WTC11 (cell line): ENCODE measurements around the gene NUMA1. TPM values are rescaled to one million over a fixed set of nuclear protein-coding genes. Genes with fewer than 3 reads are reported as not detected.

Experiments
- ATAC-seq: fragments of 200-7000 bp; cut with Tn5 transposase; 2 replicates; pipeline ENCODE4 v1.10.0; 2021; ENCODE audit warnings: mild to moderate bottlenecking, moderate library complexity
- CTCF ChIA-PET: fragments of 300-600 bp; sonication (Branson Sonifier 250); formaldehyde crosslinking; loops from one replicate; lab custom pipeline; 2021; ENCODE audit warnings: antibody characterized with exemption; lab: Charles Lee
- POLR2A ChIA-PET: fragments of 350-600 bp; sonication (Branson Sonifier 250); formaldehyde crosslinking; loops from one replicate; lab custom pipeline; 2021; ENCODE audit warnings: antibody characterized with exemption; lab: Charles Lee
- DNase-seq: peaks from one replicate; pipeline ENCODE4 v3.0.0; 2021; ENCODE audit warnings: low spot score
- H3K27ac Mint-ChIP-seq: 2 replicates; pipeline ENCODE4 v1.8.0; 2021; ENCODE audit warnings: mixed read lengths
- H3K27me3 Mint-ChIP-seq: 2 replicates; pipeline ENCODE4 v1.8.0; 2021; ENCODE audit warnings: low read depth, mild to moderate bottlenecking, moderate library complexity, mixed read lengths
- H3K36me3 Mint-ChIP-seq: 2 replicates; pipeline ENCODE4 v1.8.0; 2021; ENCODE audit warnings: mixed read lengths
- H3K4me1 Mint-ChIP-seq: 2 replicates; pipeline ENCODE4 v1.8.0; 2022; ENCODE audit warnings: mixed read lengths
- H3K4me3 Mint-ChIP-seq: 2 replicates; pipeline ENCODE4 v1.8.0; 2021; ENCODE audit warnings: mild to moderate bottlenecking, moderate library complexity, mixed read lengths
- H3K9me3 Mint-ChIP-seq: 2 replicates; pipeline ENCODE4 v1.8.0; 2021; ENCODE audit warnings: mixed read lengths
- CBFB ChIP-seq: sonication (generic); formaldehyde crosslinking; IDR thresholded peaks from 2 replicates; pipeline ENCODE4 v1.8.1; 2022; ENCODE audit warnings: mild to moderate bottlenecking, low read depth, missing genetic modification reagents
- EMX1 ChIP-seq: fragments of 250-450 bp; sonication (Bioruptor Pico); IDR thresholded peaks from 2 replicates; pipeline ENCODE4 v1.8.0; 2021; ENCODE audit warnings: mild to moderate bottlenecking
- ETV6 ChIP-seq: sonication (generic); formaldehyde crosslinking; IDR thresholded peaks from 2 replicates; pipeline ENCODE4 v1.8.1; 2022; ENCODE audit warnings: mild to moderate bottlenecking, missing genetic modification reagents
- FOXJ3 ChIP-seq: sonication (generic); formaldehyde crosslinking; IDR thresholded peaks from 2 replicates; pipeline ENCODE4 v1.9.0; 2021; ENCODE audit warnings: missing genetic modification reagents, mild to moderate bottlenecking, borderline replicate concordance
- FOXK1 ChIP-seq: sonication (generic); formaldehyde crosslinking; IDR thresholded peaks from 2 replicates; pipeline ENCODE4 v1.8.0; 2022; ENCODE audit warnings: mild to moderate bottlenecking, moderate library complexity, missing genetic modification reagents
- GABPB1 ChIP-seq: sonication (generic); formaldehyde crosslinking; IDR thresholded peaks from 2 replicates; pipeline ENCODE4 v1.8.1; 2023; ENCODE audit warnings: mild to moderate bottlenecking, missing genetic modification reagents
- NFATC4 ChIP-seq: fragments of 250-450 bp; sonication (Bioruptor Pico); IDR thresholded peaks from 2 replicates; pipeline ENCODE4 v1.9.0; 2021; ENCODE audit warnings: mild to moderate bottlenecking
- NR1H2 ChIP-seq: sonication (generic); formaldehyde crosslinking; IDR thresholded peaks from 2 replicates; pipeline ENCODE4 v1.9.0; 2021; ENCODE audit warnings: mild to moderate bottlenecking, moderate library complexity, missing genetic modification reagents
- NR2C2 ChIP-seq: sonication (generic); formaldehyde crosslinking; IDR thresholded peaks from 2 replicates; pipeline ENCODE4 v1.8.0; 2022; ENCODE audit warnings: mild to moderate bottlenecking, missing genetic modification reagents
- OVOL2 ChIP-seq: fragments of 250-450 bp; sonication (Bioruptor Pico); IDR thresholded peaks from 2 replicates; pipeline ENCODE4 v1.9.0; 2021; ENCODE audit warnings: mild to moderate bottlenecking, borderline replicate concordance
- RELA ChIP-seq: sonication (generic); formaldehyde crosslinking; IDR thresholded peaks from 2 replicates; pipeline ENCODE4 v1.8.1; 2022; ENCODE audit warnings: missing genetic modification reagents, mild to moderate bottlenecking, borderline replicate concordance
- RORB ChIP-seq: fragments of 250-450 bp; sonication (Bioruptor Pico); IDR thresholded peaks from 2 replicates; pipeline ENCODE4 v1.9.0; 2021; ENCODE audit warnings: mild to moderate bottlenecking
- SMAD3 ChIP-seq: sonication (generic); formaldehyde crosslinking; IDR thresholded peaks from 2 replicates; pipeline ENCODE4 v1.8.0; 2022; ENCODE audit warnings: missing genetic modification reagents, mild to moderate bottlenecking, borderline replicate concordance
- SMAD4 ChIP-seq: sonication (generic); formaldehyde crosslinking; IDR thresholded peaks from 2 replicates; pipeline ENCODE4 v1.8.0; 2022; ENCODE audit warnings: mild to moderate bottlenecking, missing genetic modification reagents
- ZNF121 ChIP-seq: sonication (generic); formaldehyde crosslinking; IDR thresholded peaks from 2 replicates; pipeline ENCODE4 v1.8.0; 2023; ENCODE audit warnings: missing genetic modification reagents
- total RNA-seq: library from RNA; stranded (reverse); gene quantifications from 3 replicates; pipeline ENCODE4 v1.2.3, GENCODE V29; 2021
- TF ChIP-seq, protein P1 (sequence below): sonication (generic); formaldehyde crosslinking; IDR thresholded peaks from 2 replicates; pipeline ENCODE4 v1.8.1; 2022; ENCODE audit warnings: low read depth, mild to moderate bottlenecking, moderate library complexity, missing genetic modification reagents, borderline replicate concordance
- TF ChIP-seq, protein P2 (sequence below): sonication (generic); formaldehyde crosslinking; IDR thresholded peaks from 2 replicates; pipeline ENCODE4 v1.8.1; 2023; ENCODE audit warnings: mild to moderate bottlenecking, missing genetic modification reagents, moderate library complexity
- TF ChIP-seq, protein P3 (sequence below): sonication (generic); formaldehyde crosslinking; IDR thresholded peaks from 2 replicates; pipeline ENCODE4 v1.8.1; 2022; ENCODE audit warnings: missing genetic modification reagents, borderline replicate concordance
- TF ChIP-seq, protein P4 (sequence below): sonication (generic); formaldehyde crosslinking; IDR thresholded peaks from 2 replicates; pipeline ENCODE4 v1.8.0; 2022; ENCODE audit warnings: mild to moderate bottlenecking, missing genetic modification reagents
- TF ChIP-seq, protein P5 (sequence below): fragments of 200-600 bp; IDR thresholded peaks from 2 replicates; pipeline ENCODE4 v1.8.0; 2022; ENCODE audit warnings: antibody characterized with exemption
- TF ChIP-seq, protein P6 (sequence below): fragments of 250-450 bp; sonication (Bioruptor Pico); IDR thresholded peaks from 2 replicates; pipeline ENCODE4 v1.8.0; 2021; ENCODE audit warnings: mild to moderate bottlenecking
- TF ChIP-seq, protein P7 (sequence below): sonication (generic); formaldehyde crosslinking; IDR thresholded peaks from 2 replicates; pipeline ENCODE4 v1.8.1; 2023; ENCODE audit warnings: mild to moderate bottlenecking, missing genetic modification reagents

The NUMA1 gene
- total RNA-seq, 1 experiment from 2014 or later = 147 TPM

DNA sequence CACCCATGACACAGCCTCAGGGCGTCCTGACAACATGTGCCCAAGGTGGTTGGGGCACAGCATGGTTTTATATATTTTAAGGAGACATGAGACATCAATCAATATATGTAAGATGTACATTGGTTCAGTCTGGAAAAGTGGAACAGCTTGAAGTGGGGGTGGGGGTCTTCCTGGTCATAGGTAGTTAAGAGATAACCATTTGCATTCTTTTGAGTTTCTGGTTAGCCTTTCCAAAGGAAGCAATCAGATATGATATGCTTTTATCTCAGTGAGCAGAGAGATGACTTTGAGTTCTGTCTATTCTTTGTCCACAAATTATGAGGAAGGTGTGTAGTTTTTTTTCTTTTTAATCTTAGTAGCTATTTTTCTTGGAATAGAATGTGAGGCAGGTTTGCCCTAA, 42.3 kb upstream of the NUMA1 start (continued):
- TF ChIP-seq, protein P1, sequence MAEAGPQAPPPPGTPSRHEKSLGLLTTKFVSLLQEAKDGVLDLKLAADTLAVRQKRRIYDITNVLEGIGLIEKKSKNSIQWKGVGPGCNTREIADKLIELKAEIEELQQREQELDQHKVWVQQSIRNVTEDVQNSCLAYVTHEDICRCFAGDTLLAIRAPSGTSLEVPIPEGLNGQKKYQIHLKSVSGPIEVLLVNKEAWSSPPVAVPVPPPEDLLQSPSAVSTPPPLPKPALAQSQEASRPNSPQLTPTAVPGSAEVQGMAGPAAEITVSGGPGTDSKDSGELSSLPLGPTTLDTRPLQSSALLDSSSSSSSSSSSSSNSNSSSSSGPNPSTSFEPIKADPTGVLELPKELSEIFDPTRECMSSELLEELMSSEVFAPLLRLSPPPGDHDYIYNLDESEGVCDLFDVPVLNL = no peak
- TF ChIP-seq FOXJ3 (CRISPR knock-in tag) = no peak
- no peak for TF ChIP-seq ZNF121
- TF ChIP-seq EMX1 = no peak
- TF ChIP-seq ETV6 (CRISPR knock-in tag) = no peak
- TF ChIP-seq, protein P2, sequence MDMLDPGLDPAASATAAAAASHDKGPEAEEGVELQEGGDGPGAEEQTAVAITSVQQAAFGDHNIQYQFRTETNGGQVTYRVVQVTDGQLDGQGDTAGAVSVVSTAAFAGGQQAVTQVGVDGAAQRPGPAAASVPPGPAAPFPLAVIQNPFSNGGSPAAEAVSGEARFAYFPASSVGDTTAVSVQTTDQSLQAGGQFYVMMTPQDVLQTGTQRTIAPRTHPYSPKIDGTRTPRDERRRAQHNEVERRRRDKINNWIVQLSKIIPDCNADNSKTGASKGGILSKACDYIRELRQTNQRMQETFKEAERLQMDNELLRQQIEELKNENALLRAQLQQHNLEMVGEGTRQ (CRISPR knock-in tag) = no peak
- TF ChIP-seq GABPB1 (CRISPR knock-in tag) = no peak
- TF ChIP-seq, protein P3, sequence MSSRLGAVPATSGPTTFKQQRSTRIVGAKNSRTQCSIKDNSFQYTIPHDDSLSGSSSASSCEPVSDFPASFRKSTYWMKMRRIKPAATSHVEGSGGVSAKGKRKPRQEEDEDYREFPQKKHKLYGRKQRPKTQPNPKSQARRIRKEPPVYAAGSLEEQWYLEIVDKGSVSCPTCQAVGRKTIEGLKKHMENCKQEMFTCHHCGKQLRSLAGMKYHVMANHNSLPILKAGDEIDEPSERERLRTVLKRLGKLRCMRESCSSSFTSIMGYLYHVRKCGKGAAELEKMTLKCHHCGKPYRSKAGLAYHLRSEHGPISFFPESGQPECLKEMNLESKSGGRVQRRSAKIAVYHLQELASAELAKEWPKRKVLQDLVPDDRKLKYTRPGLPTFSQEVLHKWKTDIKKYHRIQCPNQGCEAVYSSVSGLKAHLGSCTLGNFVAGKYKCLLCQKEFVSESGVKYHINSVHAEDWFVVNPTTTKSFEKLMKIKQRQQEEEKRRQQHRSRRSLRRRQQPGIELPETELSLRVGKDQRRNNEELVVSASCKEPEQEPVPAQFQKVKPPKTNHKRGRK (CRISPR knock-in tag) = no peak
- TF ChIP-seq, protein P4, sequence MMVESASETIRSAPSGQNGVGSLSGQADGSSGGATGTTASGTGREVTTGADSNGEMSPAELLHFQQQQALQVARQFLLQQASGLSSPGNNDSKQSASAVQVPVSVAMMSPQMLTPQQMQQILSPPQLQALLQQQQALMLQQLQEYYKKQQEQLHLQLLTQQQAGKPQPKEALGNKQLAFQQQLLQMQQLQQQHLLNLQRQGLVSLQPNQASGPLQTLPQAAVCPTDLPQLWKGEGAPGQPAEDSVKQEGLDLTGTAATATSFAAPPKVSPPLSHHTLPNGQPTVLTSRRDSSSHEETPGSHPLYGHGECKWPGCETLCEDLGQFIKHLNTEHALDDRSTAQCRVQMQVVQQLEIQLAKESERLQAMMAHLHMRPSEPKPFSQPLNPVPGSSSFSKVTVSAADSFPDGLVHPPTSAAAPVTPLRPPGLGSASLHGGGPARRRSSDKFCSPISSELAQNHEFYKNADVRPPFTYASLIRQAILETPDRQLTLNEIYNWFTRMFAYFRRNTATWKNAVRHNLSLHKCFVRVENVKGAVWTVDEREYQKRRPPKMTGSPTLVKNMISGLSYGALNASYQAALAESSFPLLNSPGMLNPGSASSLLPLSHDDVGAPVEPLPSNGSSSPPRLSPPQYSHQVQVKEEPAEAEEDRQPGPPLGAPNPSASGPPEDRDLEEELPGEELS (CRISPR knock-in tag) = no peak
- no peak for TF ChIP-seq NFATC4 (CRISPR knock-in tag)
- TF ChIP-seq, protein P5, sequence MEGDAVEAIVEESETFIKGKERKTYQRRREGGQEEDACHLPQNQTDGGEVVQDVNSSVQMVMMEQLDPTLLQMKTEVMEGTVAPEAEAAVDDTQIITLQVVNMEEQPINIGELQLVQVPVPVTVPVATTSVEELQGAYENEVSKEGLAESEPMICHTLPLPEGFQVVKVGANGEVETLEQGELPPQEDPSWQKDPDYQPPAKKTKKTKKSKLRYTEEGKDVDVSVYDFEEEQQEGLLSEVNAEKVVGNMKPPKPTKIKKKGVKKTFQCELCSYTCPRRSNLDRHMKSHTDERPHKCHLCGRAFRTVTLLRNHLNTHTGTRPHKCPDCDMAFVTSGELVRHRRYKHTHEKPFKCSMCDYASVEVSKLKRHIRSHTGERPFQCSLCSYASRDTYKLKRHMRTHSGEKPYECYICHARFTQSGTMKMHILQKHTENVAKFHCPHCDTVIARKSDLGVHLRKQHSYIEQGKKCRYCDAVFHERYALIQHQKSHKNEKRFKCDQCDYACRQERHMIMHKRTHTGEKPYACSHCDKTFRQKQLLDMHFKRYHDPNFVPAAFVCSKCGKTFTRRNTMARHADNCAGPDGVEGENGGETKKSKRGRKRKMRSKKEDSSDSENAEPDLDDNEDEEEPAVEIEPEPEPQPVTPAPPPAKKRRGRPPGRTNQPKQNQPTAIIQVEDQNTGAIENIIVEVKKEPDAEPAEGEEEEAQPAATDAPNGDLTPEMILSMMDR = no peak
- no peak for TF ChIP-seq NR2C2

DNA sequence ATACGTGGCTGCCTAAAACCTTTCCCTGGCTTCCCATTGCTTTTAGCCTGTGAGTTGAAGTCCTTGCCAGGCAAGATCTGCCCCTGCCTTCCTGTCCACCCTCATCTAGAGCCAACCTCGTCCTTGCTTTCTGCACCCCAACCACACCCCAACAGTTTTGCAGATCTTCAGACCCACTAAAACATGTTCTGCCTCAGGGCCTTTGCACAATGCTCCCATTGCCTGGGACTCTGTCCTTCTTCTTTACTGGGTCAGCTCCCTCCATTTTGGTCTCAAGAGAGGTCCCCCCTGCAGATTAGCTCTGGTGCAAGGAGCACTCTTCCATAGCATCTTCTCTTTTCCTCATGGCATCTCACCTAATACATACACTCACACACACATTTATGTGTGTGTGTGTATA, 40.6 kb upstream of the NUMA1 start:
- Mint-ChIP-seq H3K9me3 (peaks cover 30% of the 10 kb centered on the region), H3K27ac (no peak overlapping the region), H3K27me3 (peaks cover 73% of the 10 kb centered on the region), H3K4me3 (no peak overlapping the region), H3K4me1 (no peaks in the 10 kb centered on the region), H3K36me3 (peaks cover 6% of the 10 kb centered on the region; the same call in 1 of the 2 replicates)
- TF ChIP-seq, protein P6, sequence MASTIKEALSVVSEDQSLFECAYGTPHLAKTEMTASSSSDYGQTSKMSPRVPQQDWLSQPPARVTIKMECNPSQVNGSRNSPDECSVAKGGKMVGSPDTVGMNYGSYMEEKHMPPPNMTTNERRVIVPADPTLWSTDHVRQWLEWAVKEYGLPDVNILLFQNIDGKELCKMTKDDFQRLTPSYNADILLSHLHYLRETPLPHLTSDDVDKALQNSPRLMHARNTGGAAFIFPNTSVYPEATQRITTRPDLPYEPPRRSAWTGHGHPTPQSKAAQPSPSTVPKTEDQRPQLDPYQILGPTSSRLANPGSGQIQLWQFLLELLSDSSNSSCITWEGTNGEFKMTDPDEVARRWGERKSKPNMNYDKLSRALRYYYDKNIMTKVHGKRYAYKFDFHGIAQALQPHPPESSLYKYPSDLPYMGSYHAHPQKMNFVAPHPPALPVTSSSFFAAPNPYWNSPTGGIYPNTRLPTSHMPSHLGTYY (CRISPR knock-in tag) = no peak
- no peak for TF ChIP-seq RELA (CRISPR knock-in tag)
- TF ChIP-seq CBFB (CRISPR knock-in tag) = no peak
- TF ChIP-seq RORB (CRISPR knock-in tag) = no peak
- TF ChIP-seq, protein P7, sequence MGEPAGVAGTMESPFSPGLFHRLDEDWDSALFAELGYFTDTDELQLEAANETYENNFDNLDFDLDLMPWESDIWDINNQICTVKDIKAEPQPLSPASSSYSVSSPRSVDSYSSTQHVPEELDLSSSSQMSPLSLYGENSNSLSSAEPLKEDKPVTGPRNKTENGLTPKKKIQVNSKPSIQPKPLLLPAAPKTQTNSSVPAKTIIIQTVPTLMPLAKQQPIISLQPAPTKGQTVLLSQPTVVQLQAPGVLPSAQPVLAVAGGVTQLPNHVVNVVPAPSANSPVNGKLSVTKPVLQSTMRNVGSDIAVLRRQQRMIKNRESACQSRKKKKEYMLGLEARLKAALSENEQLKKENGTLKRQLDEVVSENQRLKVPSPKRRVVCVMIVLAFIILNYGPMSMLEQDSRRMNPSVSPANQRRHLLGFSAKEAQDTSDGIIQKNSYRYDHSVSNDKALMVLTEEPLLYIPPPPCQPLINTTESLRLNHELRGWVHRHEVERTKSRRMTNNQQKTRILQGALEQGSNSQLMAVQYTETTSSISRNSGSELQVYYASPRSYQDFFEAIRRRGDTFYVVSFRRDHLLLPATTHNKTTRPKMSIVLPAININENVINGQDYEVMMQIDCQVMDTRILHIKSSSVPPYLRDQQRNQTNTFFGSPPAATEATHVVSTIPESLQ (CRISPR knock-in tag) = no peak
- no peak for TF ChIP-seq NR1H2
- TF ChIP-seq SMAD3 (CRISPR knock-in tag) = no peak
- no peak for TF ChIP-seq FOXJ3 (CRISPR knock-in tag)
- no peak for TF ChIP-seq SMAD4 (CRISPR knock-in tag)
- TF ChIP-seq ETV6 (CRISPR knock-in tag) = no peak
- TF ChIP-seq FOXK1 = no peak
- TF ChIP-seq GABPB1 (CRISPR knock-in tag) = no peak
- no peak for TF ChIP-seq OVOL2
- TF ChIP-seq NR2C2 = no peak
- CTCF ChIA-PET = no interaction called here
- DNase-seq = no peak
- POLR2A ChIA-PET = interaction anchor here (0.6 kb wide), 1 partner anchor 13 kb away, joined by 3 read pairs; no protein-coding TSS in a partner anchor
- no peak for ATAC-seq
